ENCODE data around the gene MAG.

MAG gene

DNA sequence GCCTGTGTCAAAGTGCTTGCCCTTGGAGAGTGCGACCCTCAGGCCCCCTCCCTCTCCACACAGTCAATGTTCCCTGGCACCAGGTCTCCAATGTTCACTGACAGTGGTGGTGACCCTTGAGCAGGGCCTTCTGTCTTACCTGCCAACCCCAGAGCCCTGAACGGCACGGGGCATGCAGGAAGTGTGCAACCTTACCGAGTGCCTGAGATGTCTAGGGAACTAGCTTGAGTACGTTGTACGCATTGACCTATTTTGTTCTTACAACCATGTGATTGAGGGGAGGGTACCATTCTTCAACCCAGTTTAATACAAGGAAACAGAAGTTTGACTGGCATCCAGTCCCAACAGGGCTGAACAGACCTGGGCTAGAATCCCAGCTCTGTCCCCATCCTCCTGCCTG is 13.2 kb downstream of the MAG start:
- Histone ChIP-seq H2AFZ (ENCODE audit: low read length) (no peak overlapping the region), H3K9me3 (ENCODE audit: low read length) (no peaks in the 10 kb centered on the region), H3K36me3 (ENCODE audit: insufficient read depth, low read length) (no peaks in the 10 kb centered on the region), H3K27ac (ENCODE audit: low read depth, low read length, poor library complexity, severe bottlenecking) (no peak overlapping the region), H3K4me1 (ENCODE audit: insufficient read depth, low read length, severe bottlenecking) (peaks cover 14% of the 10 kb centered on the region), H3K4me2 (ENCODE audit: low read length) (no peak overlapping the region), H3K9ac (ENCODE audit: low read length) (no peak overlapping the region), H3K79me2 (ENCODE audit: insufficient read depth, low read length) (no peaks in the 10 kb centered on the region), H3K9me2 (ENCODE audit: low read depth, low read length) (no peaks in the 10 kb centered on the region), H4K20me1 (ENCODE audit: insufficient read depth, low read length) (no peaks in the 10 kb centered on the region), H3K4me3 (ENCODE audit: low read depth, low read length, poor library complexity, severe bottlenecking) (no peak overlapping the region), H3K27me3 (ENCODE audit: insufficient read depth, low read length) (no peaks in the 10 kb centered on the region), H3F3A (ENCODE audit: insufficient read depth, low read length) (no peaks in the 10 kb centered on the region)
- no peak for TF ChIP-seq EZH2 (IDR thresholded peaks at IDR 0.05; ENCODE audit: borderline replicate concordance, low read length)
- TF ChIP-seq, protein P1, sequence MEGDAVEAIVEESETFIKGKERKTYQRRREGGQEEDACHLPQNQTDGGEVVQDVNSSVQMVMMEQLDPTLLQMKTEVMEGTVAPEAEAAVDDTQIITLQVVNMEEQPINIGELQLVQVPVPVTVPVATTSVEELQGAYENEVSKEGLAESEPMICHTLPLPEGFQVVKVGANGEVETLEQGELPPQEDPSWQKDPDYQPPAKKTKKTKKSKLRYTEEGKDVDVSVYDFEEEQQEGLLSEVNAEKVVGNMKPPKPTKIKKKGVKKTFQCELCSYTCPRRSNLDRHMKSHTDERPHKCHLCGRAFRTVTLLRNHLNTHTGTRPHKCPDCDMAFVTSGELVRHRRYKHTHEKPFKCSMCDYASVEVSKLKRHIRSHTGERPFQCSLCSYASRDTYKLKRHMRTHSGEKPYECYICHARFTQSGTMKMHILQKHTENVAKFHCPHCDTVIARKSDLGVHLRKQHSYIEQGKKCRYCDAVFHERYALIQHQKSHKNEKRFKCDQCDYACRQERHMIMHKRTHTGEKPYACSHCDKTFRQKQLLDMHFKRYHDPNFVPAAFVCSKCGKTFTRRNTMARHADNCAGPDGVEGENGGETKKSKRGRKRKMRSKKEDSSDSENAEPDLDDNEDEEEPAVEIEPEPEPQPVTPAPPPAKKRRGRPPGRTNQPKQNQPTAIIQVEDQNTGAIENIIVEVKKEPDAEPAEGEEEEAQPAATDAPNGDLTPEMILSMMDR (IDR thresholded peaks at IDR 0.05; ENCODE audit: low read length) = no peak

- TF ChIP-seq, protein P1 (IDR thresholded peaks at IDR 0.05; ENCODE audit: low read length) = peak; percentile 55
- no peak for TF ChIP-seq EZH2 (IDR thresholded peaks at IDR 0.05; ENCODE audit: borderline replicate concordance, low read length)
- no peak overlapping the region for H3K27ac ChIP-seq (ENCODE audit: low read depth, low read length, poor library complexity, severe bottlenecking)
Measured at GRCh38 chr19:35306473-35307246, 14.7 kb downstream of the MAG start.

DNA sequence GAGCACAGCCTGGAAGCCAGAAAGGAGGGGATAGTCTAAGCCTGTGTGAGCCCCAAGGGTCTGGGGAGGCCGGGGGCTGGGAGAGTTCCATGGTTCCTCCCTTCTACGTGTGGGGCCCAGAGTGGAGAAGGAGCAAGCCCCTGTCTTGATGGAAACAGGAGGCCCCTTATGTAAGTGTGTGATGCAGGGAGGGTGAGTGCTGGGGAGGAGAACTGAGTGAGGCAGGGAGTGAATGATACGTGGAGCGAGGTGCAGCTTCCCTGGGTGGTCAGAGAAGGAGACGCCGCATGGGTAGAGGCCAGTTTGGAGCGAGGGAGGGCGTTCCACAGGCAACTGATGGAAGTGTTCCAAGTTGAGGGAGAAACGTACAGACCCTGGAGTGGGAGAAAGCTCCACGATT is 16.0 kb downstream of the MAG start:
- Histone ChIP-seq H3K27ac (ENCODE audit: low read depth, low read length, poor library complexity, severe bottlenecking) (no peak overlapping the region), H3K9ac (ENCODE audit: low read length) (no peak overlapping the region), H3F3A (ENCODE audit: insufficient read depth, low read length) (no peaks in the 10 kb centered on the region), H3K9me3 (ENCODE audit: low read length) (no peaks in the 10 kb centered on the region), H3K27me3 (ENCODE audit: insufficient read depth, low read length) (no peaks in the 10 kb centered on the region), H3K9me2 (ENCODE audit: low read depth, low read length) (no peaks in the 10 kb centered on the region), H3K4me1 (ENCODE audit: insufficient read depth, low read length, severe bottlenecking) (peaks cover 14% of the 10 kb centered on the region), H3K4me2 (ENCODE audit: low read length) (no peak overlapping the region), H2AFZ (ENCODE audit: low read length) (no peak overlapping the region), H4K20me1 (ENCODE audit: insufficient read depth, low read length) (no peaks in the 10 kb centered on the region), H3K79me2 (ENCODE audit: insufficient read depth, low read length) (no peaks in the 10 kb centered on the region), H3K36me3 (ENCODE audit: insufficient read depth, low read length) (no peaks in the 10 kb centered on the region), H3K4me3 (ENCODE audit: low read depth, low read length, poor library complexity, severe bottlenecking) (no peak overlapping the region)
- TF ChIP-seq, protein P1 (IDR thresholded peaks at IDR 0.05; ENCODE audit: low read length) = no peak
- TF ChIP-seq EZH2 (IDR thresholded peaks at IDR 0.05; ENCODE audit: borderline replicate concordance, low read length) = no peak

More at GRCh38 chr19:35306473-35307246, 14.7 kb downstream of the MAG start:
- H3K4me3 ChIP-seq (ENCODE audit: low read depth, low read length, poor library complexity, severe bottlenecking) = no peak overlapping the region
- H3K79me2 ChIP-seq (ENCODE audit: insufficient read depth, low read length) = no peaks in the 10 kb centered on the region
- no peaks in the 10 kb centered on the region for H3K36me3 ChIP-seq (ENCODE audit: insufficient read depth, low read length)
- no peak overlapping the region for H3K4me2 ChIP-seq (ENCODE audit: low read length)
- no peak overlapping the region for H2AFZ ChIP-seq (ENCODE audit: low read length)
- H3K9ac ChIP-seq (ENCODE audit: low read length) = no peak overlapping the region
- no peaks in the 10 kb centered on the region for H4K20me1 ChIP-seq (ENCODE audit: insufficient read depth, low read length)
- H3K9me2 ChIP-seq (ENCODE audit: low read depth, low read length) = no peaks in the 10 kb centered on the region
- no peaks in the 10 kb centered on the region for H3K9me3 ChIP-seq (ENCODE audit: low read length)
- no peaks in the 10 kb centered on the region for H3K27me3 ChIP-seq (ENCODE audit: insufficient read depth, low read length)
- H3F3A ChIP-seq (ENCODE audit: insufficient read depth, low read length) = no peaks in the 10 kb centered on the region
- H3K4me1 ChIP-seq (ENCODE audit: insufficient read depth, low read length, severe bottlenecking) = peaks cover 14% of the 10 kb centered on the region

Data from OCI-LY1 (cell line).